T47D (cell line): ENCODE results near the gene PRKN.

Experiments
- DNase-seq, 2 experiments: peaks; one replicate each; pipeline versions ENCODE4 v3.0.0 to v3.0.0-alpha.2; 2011 to 2012; ENCODE audit warnings: low read depth in 1 of 2, low spot score in 1 of 2
- JUND ChIP-seq: IDR thresholded peaks from 2 replicates; pipeline ENCODE4 v1.6.1; 2012; ENCODE audit warnings: low read depth
- in situ Hi-C: cut with HindIII; loops from 2 replicates; pipeline ENCODE4 v1.10.0; 2016; ENCODE audit warnings: low sequenced_read_pairs, low pct_unique_long_range_greater_than_20kb

Gene PRKN

GRCh38 chr6:162474722-162475121, 252.8 kb downstream of the PRKN start:
- TF ChIP-seq JUND = no peak
- DNase-seq = no peak
- in situ Hi-C loops = no loop called here

- in situ Hi-C loops = no loop called here
- no peak for DNase-seq
- TF ChIP-seq JUND = no peak
These were observed 255.7 kb downstream of the PRKN start for GRCh38 chr6:162471842-162472241.

GRCh38 chr6:162468326-162468725, 259.2 kb downstream of the PRKN start:
- TF ChIP-seq JUND = no peak
- in situ Hi-C loops = no loop called here
- no peak for DNase-seq

- DNase-seq = no peak
- TF ChIP-seq JUND = no peak
- in situ Hi-C loops = no loop called here
These were observed 259.9 kb downstream of the PRKN start for GRCh38 chr6:162467679-162468078.

GRCh38 chr6:162463576-162463975, 264.0 kb downstream of the PRKN start:
- in situ Hi-C loops = no loop called here
- no peak for TF ChIP-seq JUND
- no peak for DNase-seq

GRCh38 chr6:162459985-162460384, 267.6 kb downstream of the PRKN start:
- DNase-seq = no peak
- TF ChIP-seq JUND = no peak
- in situ Hi-C loops = no loop called here

- no peak for DNase-seq
- in situ Hi-C loops = no loop called here
- no peak for TF ChIP-seq JUND
These were observed 277.2 kb downstream of the PRKN start for GRCh38 chr6:162450358-162450757.

- no peak for TF ChIP-seq JUND
- no peak for DNase-seq
- in situ Hi-C loops = no loop called here
These were observed 279.3 kb downstream of the PRKN start for GRCh38 chr6:162448294-162448693.

- TF ChIP-seq JUND = no peak
- in situ Hi-C loops = no loop called here
- DNase-seq = peak in 1 of 2 experiments; percentile 14
These were observed 284.5 kb downstream of the PRKN start for GRCh38 chr6:162443101-162443500.

- in situ Hi-C loops = no loop called here
These were observed 284.9 kb downstream of the PRKN start for GRCh38 chr6:162442687-162443086.

GRCh38 chr6:162441991-162442390, 285.6 kb downstream of the PRKN start:
- DNase-seq = no peak
- in situ Hi-C loops = no loop called here
- no peak for TF ChIP-seq JUND

More at GRCh38 chr6:162442687-162443086, 284.9 kb downstream of the PRKN start:
- no peak for TF ChIP-seq JUND
- peak; percentile 3 to 65 for DNase-seq

- in situ Hi-C loops = no loop called here
- DNase-seq = no peak
- no peak for TF ChIP-seq JUND
These were observed 288.6 kb downstream of the PRKN start for GRCh38 chr6:162438980-162439379.

GRCh38 chr6:162435071-162435470, 292.5 kb downstream of the PRKN start:
- no peak for TF ChIP-seq JUND
- DNase-seq = no peak
- in situ Hi-C loops = no loop called here

- in situ Hi-C loops = no loop called here
- DNase-seq = no peak
- no peak for TF ChIP-seq JUND
These were observed 306.6 kb downstream of the PRKN start for GRCh38 chr6:162421004-162421403.

GRCh38 chr6:162416831-162417537, 310.6 kb downstream of the PRKN start:
- peak in 1 of 2 experiments; percentile 9 for DNase-seq
- TF ChIP-seq JUND = no peak
- in situ Hi-C loops = no loop called here
